Esophagus muscularis mucosa (tissue), 4 donors: ENCODE data around the gene DNM1. TPM values are rescaled to one million over a fixed set of nuclear protein-coding genes. Genes with fewer than 3 reads are reported as not detected.

Experiments
- DNase-seq: peaks from one replicate; pipeline ENCODE4 v3.0.0-alpha.2; 2017; ENCODE audit errors: extremely low spot score
- H3K27ac ChIP-seq, 4 donors: fragments of 200-600 bp; sonication (generic); replicated peaks in 1 of 4; 1 replicate in 3 of 4; 2 replicates in 1 of 4; pipeline ENCODE4 v1.5.1; 2016 to 2019; ENCODE audit warnings: mild to moderate bottlenecking in 1 of 4
- H3K27me3 ChIP-seq, 4 donors: fragments of 200-600 bp; sonication (generic); one replicate each; pipeline versions ENCODE4 v1.5.1 to v1.6.0; 2016 to 2019
- H3K36me3 ChIP-seq, 4 donors: fragments of 200-600 bp; sonication (generic); one replicate each; pipeline ENCODE4 v1.5.1; 2016 to 2019
- H3K4me1 ChIP-seq, 4 donors: fragments of 200-600 bp; sonication (generic); one replicate each; pipeline ENCODE4 v1.5.1; 2016 to 2019
- H3K4me3 ChIP-seq, 4 donors: fragments of 200-600 bp; sonication (generic); 1 replicate in 2 of 4; 2 replicates in 2 of 4; pipeline ENCODE4 v1.5.1; 2016 to 2019; ENCODE audit warnings: mild to moderate bottlenecking in 4 of 4, moderate library complexity in 1 of 4
- H3K9me3 ChIP-seq, 4 donors: fragments of 200-600 bp; sonication (generic); 1 replicate in 3 of 4; 2 replicates in 1 of 4; pipeline ENCODE4 v1.5.1; 2016 to 2019
- CTCF ChIP-seq, 3 experiments: fragments of 200-600 bp in 2 of 3; fragments of 450-650 bp in 1 of 3; sonication (generic) in 2 of 3; IDR thresholded peaks; one replicate each; pipeline ENCODE4 v1.5.1; 2017 to 2019; ENCODE audit warnings: antibody characterized with exemption in 3 of 3, mild to moderate bottlenecking in 2 of 3, moderate library complexity in 1 of 3
- EP300 ChIP-seq: sonication (generic); formaldehyde crosslinking; IDR thresholded peaks from one replicate; pipeline ENCODE4 v1.6.1; 2017; ENCODE audit warnings: antibody characterized with exemption
- POLR2A ChIP-seq: fragments of 450-650 bp; IDR thresholded peaks from one replicate; pipeline ENCODE4 v1.6.1; 2017; ENCODE audit warnings: antibody characterized with exemption, moderate library complexity, mild to moderate bottlenecking, low read depth
- POLR2AphosphoS5 ChIP-seq, 2 donors: sonication (generic); formaldehyde crosslinking; IDR thresholded peaks; one replicate each; pipeline ENCODE4 v1.6.1; 2017; ENCODE audit warnings: antibody characterized with exemption in 2 of 2
- WGBS: methylation state at CpG from one replicate; pipeline ENCODE4 v1.1.5; 2018; 5-methylcytosine and 5-hydroxymethylcytosine counted together
- intact Hi-C: fragments of 100-400 bp; cut with DNase I; formaldehyde crosslinking; loops from one replicate; pipeline ENCODE4 v1.15.1; 2023
- total RNA-seq, 4 donors: library from RNA; depleted of rRNA; stranded (reverse); fragments of >200 nt; gene quantifications; one replicate each; pipeline versions ENCODE4 v1.1.0 to v1.2.1, GENCODE V29; 2016

The DNM1 gene
- total RNA-seq, 4 donors from 2014 or later = 10.9 to 27.0 (median 16.8) TPM

GRCh38 chr9:128204858-128205257 is 1.7 kb downstream of the DNM1 start:
- Histone ChIP-seq H3K36me3 (no peaks in the 10 kb centered on the region), H3K9me3 (no peaks in the 10 kb centered on the region), H3K27me3 (peaks cover 0 to 21% (median 3%) of the 10 kb centered on the region in 4 donors), H3K4me1 (peaks cover 11 to 26% (median 20%) of the 10 kb centered on the region in 4 donors), H3K27ac (peak overlapping the region in 3 of 4 donors; percentile 54 to 76 (median 57)), H3K4me3 (peak overlapping the region; percentile 67 to 71 (median 70))
- WGBS = 92% methylated on average over 2 of the region's 7 CpGs
- no peak for DNase-seq
- intact Hi-C loops = no loop called here
- no peak for TF ChIP-seq CTCF (IDR thresholded peaks at IDR 0.05)
- no peak for TF ChIP-seq EP300
- TF ChIP-seq POLR2AphosphoS5 (IDR thresholded peaks at IDR 0.05) = no peak
- no peak for TF ChIP-seq POLR2A

- peaks cover 0 to 21% (median 3%) of the 10 kb centered on the region in 4 donors for H3K27me3 ChIP-seq
- no peak overlapping the region for H3K4me3 ChIP-seq
- H3K36me3 ChIP-seq = no peaks in the 10 kb centered on the region
- peaks cover 11 to 28% (median 22%) of the 10 kb centered on the region in 4 donors for H3K4me1 ChIP-seq
- peak overlapping the region in 1 of 4 donors; percentile 57 for H3K27ac ChIP-seq
- intact Hi-C loops = no loop called here
- TF ChIP-seq POLR2A (no peak), CTCF (IDR thresholded peaks at IDR 0.05) (no peak), POLR2AphosphoS5 (IDR thresholded peaks at IDR 0.05) (no peak), EP300 (no peak)
- WGBS = 88% methylated on average over 11 of the region's 16 CpGs
- DNase-seq = no peak
- H3K9me3 ChIP-seq = no peaks in the 10 kb centered on the region
These were observed 2.2 kb downstream of the DNM1 start for GRCh38 chr9:128205296-128205944.

- TF ChIP-seq POLR2A (no peak), POLR2AphosphoS5 (IDR thresholded peaks at IDR 0.05) (no peak), EP300 (no peak), CTCF (IDR thresholded peaks at IDR 0.05) (no peak)
- Histone ChIP-seq H3K27ac (peak overlapping the region in 1 of 4 donors; percentile 15), H3K27me3 (peaks cover 0 to 21% (median 3%) of the 10 kb centered on the region in 4 donors), H3K36me3 (no peaks in the 10 kb centered on the region), H3K4me1 (peaks cover 11 to 38% (median 32%) of the 10 kb centered on the region in 4 donors), H3K9me3 (no peaks in the 10 kb centered on the region), H3K4me3 (no peak overlapping the region)
- DNase-seq = no peak
- intact Hi-C loops = no loop called here
- WGBS = 86% methylated on average over 3 of the region's 3 CpGs
These were observed 3.3 kb downstream of the DNM1 start for GRCh38 chr9:128206484-128206883.

- H3K4me3 ChIP-seq = no peak overlapping the region
- H3K9me3 ChIP-seq = no peaks in the 10 kb centered on the region
- DNase-seq = no peak
- H3K36me3 ChIP-seq = no peaks in the 10 kb centered on the region
- H3K4me1 ChIP-seq = peaks cover 11 to 43% (median 35%) of the 10 kb centered on the region in 4 donors
- no peak for TF ChIP-seq POLR2AphosphoS5 (IDR thresholded peaks at IDR 0.05)
- no peak for TF ChIP-seq EP300
- TF ChIP-seq POLR2A = no peak
- no peak for TF ChIP-seq CTCF (IDR thresholded peaks at IDR 0.05)
- peak overlapping the region in 1 of 4 donors; percentile 15 for H3K27ac ChIP-seq
- WGBS = 71% methylated on average over 10 of the region's 15 CpGs
- intact Hi-C loops = no loop called here
- H3K27me3 ChIP-seq = peaks cover 0 to 21% (median 3%) of the 10 kb centered on the region in 4 donors
These were observed 4.0 kb downstream of the DNM1 start for GRCh38 chr9:128206916-128207910.
